HepG2 (cell line): ENCODE data around the gene VPS25.

Experiments used
- CREM ChIP-seq, 2 experiments: sonication (generic) in 1 of 2; formaldehyde crosslinking in 1 of 2; IDR thresholded peaks; 2 replicates each; pipeline versions ENCODE4 v1.4.0 to v1.6.1; 2016 to 2020; ENCODE audit warnings: antibody characterized with exemption in 1 of 2, mild to moderate bottlenecking in 1 of 2, missing genetic modification reagents in 1 of 2
- MTA3 ChIP-seq: sonication (generic); formaldehyde crosslinking; IDR thresholded peaks from 2 replicates; pipeline ENCODE4 v1.4.0; 2020; ENCODE audit warnings: missing genetic modification reagents
- TEAD3 ChIP-seq: optimal IDR thresholded peaks from 2 replicates; pipeline ENCODE3; 2016; ENCODE audit warnings: borderline replicate concordance
- ZNF776 ChIP-seq: sonication (generic); formaldehyde crosslinking; IDR thresholded peaks from 2 replicates; pipeline ENCODE4 v1.4.0; 2020; ENCODE audit warnings: mild to moderate bottlenecking, missing genetic modification reagents

GRCh38 chr17:42787266-42787665 lies 14.0 kb downstream of the VPS25 start:
- no peak for TF ChIP-seq TEAD3 (CRISPR knock-in tag)
- TF ChIP-seq CREM (IDR thresholded peaks at IDR 0.05): no peak
- no peak for TF ChIP-seq CREM (CRISPR knock-in tag; IDR thresholded peaks at IDR 0.05)
- no peak for TF ChIP-seq ZNF776 (CRISPR knock-in tag)
- no peak for TF ChIP-seq MTA3
